ENCODE data around the gene ADAMTS2. TPM values are rescaled to one million over a fixed set of nuclear protein-coding genes. Genes with fewer than 3 reads are reported as not detected.

Gene ADAMTS2
- total and polyA plus RNA-seq, 4 donors, result 12.5 to 27.1 (median 19.7) TPM

DNA sequence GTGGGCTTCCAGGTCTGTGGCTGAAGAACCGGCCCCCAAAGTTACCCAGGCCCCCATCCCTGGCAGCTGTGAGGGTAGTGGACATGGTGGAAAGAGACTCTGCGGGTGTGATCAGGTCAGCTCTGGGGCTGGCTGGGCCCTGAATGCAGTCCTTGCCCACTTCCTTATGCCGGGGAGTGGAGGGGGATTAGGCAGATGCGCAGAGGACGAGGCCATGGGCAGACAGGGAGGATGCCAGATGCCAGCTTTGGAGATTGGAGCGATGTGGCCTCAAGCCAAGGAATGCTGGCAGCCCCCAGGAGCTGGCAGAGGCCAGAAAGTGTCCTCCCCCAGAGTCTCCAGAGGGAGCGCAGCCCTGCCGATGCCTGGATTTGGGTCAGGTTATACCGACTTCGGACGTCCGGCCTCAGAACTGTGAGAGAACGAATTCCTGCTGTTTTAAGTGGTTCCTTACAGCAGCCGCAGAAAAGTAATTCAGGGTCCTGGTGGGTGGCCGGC is 69.8 kb downstream of the ADAMTS2 start:
- Histone ChIP-seq H3K4me3 (ENCODE audit: low read depth, low read length) (no peak overlapping the region), H3K36me3 (ENCODE audit: control insufficient read depth, insufficient read depth, low read length) (peaks cover 14% of the 10 kb centered on the region), H3K4me1 (ENCODE audit: control insufficient read depth, insufficient read depth, low read length) (peaks cover 40% of the 10 kb centered on the region), H3K27me3 (ENCODE audit: control insufficient read depth, insufficient read depth, low read length) (no peaks in the 10 kb centered on the region), H3K27ac (ENCODE audit: low read depth, low read length) (no peak overlapping the region), H3K9me3 (ENCODE audit: control insufficient read depth, insufficient read depth, low read length) (no peaks in the 10 kb centered on the region)
- WGBS (ENCODE audit: insufficient coverage), result 81% methylated on average over 15 of the region's 15 CpGs
- DNase-seq (ENCODE audit: low read depth in 4 of 6, low spot score in 6 of 6), result no peak

DNA sequence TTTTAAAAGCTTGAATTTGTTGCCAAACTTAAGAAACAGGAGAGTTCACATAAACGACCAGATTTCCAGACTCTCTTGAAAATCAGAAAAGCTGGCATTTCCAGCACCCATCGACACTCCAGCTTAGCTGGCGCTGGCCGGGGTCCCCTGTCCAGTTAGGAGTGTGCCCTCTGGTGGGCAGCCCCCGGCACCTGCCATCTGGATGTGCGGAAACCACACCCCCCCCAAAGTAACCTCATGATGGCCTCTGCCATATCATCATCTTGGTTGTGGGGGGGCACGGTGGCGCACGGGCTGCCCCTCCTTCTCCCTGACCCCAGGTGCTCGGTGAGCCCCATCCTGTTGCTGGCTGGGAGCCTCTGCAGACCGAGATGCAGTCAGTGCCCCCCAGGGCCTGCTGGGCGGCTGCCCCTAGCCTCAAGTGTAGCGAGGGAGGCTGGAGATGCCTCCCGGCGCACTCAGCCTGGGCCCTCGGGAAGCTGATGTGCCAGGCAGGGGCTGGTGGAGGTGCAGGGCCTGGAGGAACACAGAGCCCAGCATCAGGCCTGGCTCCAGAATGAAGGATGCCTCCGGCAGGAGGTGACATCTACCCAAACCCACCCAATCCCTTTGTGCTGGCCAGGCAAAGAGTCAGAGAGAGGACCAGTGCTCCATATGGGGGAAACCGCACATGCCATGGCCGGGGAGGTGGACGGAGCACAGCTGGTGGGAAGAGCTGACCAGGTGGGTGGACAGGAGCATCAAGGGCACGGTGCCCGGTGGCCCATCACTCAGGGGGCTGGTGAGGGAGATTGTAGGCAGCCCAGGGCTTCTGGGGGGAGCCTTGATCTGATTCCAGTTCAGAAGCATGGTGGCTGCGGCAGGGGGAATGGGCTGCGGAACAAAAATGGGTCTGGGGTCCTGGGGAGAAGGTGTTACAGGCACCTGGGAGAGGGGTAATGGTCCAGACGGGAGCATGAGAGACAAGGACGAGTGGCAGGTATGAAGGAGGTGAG is 70.6 kb downstream of the ADAMTS2 start:
- Histone ChIP-seq H3K4me1 (ENCODE audit: control insufficient read depth, insufficient read depth, low read length) (peaks cover 48% of the 10 kb centered on the region), H3K4me3 (ENCODE audit: low read depth, low read length) (no peak overlapping the region), H3K36me3 (ENCODE audit: control insufficient read depth, insufficient read depth, low read length) (peaks cover 14% of the 10 kb centered on the region), H3K27ac (ENCODE audit: low read depth, low read length) (no peak overlapping the region), H3K27me3 (ENCODE audit: control insufficient read depth, insufficient read depth, low read length) (no peaks in the 10 kb centered on the region), H3K9me3 (ENCODE audit: control insufficient read depth, insufficient read depth, low read length) (no peaks in the 10 kb centered on the region)
- 88% methylated on average over 24 of the region's 26 CpGs for WGBS (ENCODE audit: insufficient coverage)
- no peak for DNase-seq (ENCODE audit: low read depth in 4 of 6, low spot score in 6 of 6)

DNA sequence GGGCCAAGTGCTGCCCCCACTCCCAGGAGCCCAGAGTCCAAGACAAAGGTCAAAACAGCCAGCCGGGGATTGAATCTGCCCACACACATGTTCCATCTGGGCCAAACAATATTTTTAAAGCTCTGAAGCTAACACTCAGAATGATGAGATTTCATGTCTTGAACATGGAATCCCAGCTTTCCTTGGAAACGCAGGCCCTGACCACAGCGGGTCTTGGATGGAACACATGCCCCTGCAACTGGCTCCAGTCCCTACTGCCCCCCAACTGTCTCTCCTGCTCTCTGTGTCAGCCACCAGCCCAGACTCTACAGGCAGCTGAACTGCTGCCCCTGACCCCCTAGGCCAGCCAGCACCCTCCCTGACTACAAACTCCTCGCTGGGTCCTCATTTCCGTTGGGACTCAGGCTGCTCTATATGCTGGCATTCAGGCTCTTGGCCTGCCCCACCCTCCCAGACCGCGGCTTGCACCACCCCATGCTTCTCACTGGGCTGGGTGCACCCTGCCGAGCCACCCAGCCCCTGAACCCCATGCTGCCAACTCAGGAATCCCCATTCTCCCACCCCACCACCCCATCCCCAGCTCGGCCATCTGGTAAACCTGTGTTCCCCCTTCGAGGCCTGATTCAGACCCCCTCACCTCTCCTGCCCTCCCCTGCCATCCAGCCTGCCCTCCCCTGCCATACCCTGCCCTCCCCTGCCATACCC is 71.7 kb downstream of the ADAMTS2 start:
- WGBS (ENCODE audit: insufficient coverage), result 82% methylated on average over 10 of the region's 10 CpGs
- H3K36me3 ChIP-seq (ENCODE audit: control insufficient read depth, insufficient read depth, low read length), result peaks cover 17% of the 10 kb centered on the region
- H3K4me1 ChIP-seq (ENCODE audit: control insufficient read depth, insufficient read depth, low read length), result peaks cover 50% of the 10 kb centered on the region
- no peaks in the 10 kb centered on the region for H3K9me3 ChIP-seq (ENCODE audit: control insufficient read depth, insufficient read depth, low read length)
- H3K27me3 ChIP-seq (ENCODE audit: control insufficient read depth, insufficient read depth, low read length), result no peaks in the 10 kb centered on the region
- DNase-seq (ENCODE audit: low read depth in 4 of 6, low spot score in 6 of 6), result no peak
- H3K4me3 ChIP-seq (ENCODE audit: low read depth, low read length), result no peak overlapping the region
- H3K27ac ChIP-seq (ENCODE audit: low read depth, low read length), result no peak overlapping the region

DNA sequence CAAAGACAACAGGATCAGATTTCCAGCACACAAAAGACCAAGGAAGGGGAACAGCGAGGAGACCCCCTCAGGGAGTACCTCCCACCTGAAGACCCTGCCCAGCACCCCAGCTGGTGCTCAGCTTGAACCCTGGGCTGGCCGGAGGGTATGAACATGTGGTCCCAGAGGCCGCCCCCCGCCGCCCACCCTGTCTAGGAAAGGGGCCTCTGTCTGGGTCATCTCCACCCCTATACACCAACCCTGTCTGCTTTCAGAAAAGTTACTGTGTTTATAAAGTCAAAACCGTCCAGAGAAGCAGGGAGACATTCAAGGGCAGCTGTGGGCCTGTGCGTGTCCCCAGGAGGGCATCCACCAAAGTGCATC is 72.2 kb downstream of the ADAMTS2 start:
- Histone ChIP-seq H3K4me1 (ENCODE audit: control insufficient read depth, insufficient read depth, low read length) (peaks cover 50% of the 10 kb centered on the region), H3K27me3 (ENCODE audit: control insufficient read depth, insufficient read depth, low read length) (no peaks in the 10 kb centered on the region), H3K4me3 (ENCODE audit: low read depth, low read length) (no peak overlapping the region), H3K36me3 (ENCODE audit: control insufficient read depth, insufficient read depth, low read length) (peaks cover 19% of the 10 kb centered on the region), H3K9me3 (ENCODE audit: control insufficient read depth, insufficient read depth, low read length) (no peaks in the 10 kb centered on the region), H3K27ac (ENCODE audit: low read depth, low read length) (no peak overlapping the region)
- DNase-seq (ENCODE audit: low read depth in 4 of 6, low spot score in 6 of 6), result no peak
- 59% methylated on average over 4 of the region's 7 CpGs for WGBS (ENCODE audit: insufficient coverage)

DNA sequence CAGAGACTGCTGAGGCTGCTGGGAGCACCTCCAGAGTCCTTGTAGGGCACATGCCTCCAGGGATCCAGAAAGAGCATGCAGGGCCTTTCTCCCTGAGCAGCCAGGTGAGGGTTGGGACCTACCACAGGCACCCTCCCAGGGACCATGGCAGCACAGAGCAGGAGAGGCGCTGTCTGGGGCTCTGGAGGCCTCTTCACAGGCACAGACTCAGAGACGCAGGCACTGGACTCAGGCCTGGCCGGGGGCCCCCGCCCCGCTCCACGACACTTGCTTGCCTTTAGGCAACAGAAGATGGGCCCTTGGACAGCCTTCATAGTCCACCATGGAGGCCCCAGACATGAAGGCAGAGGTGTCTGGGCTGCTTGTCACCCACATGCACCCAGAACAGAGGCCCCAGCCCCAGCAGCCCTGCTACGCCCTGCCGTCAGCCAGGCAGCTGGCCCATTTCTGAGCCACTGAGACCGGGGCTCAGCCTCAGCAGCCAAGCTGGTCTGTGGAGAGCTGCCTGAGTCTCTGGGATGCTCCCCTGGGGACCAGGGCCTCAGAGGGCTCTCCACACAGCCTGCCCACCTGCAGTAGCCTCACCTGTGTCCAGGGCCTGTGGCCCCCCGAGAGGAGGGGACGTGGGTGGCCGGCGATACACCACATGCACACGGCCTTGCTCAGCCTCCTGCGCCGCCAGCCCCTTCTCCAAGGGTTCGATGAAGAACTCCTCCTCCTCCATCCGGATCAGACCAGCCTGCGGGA is 72.8 kb downstream of the ADAMTS2 start:
- H3K36me3 ChIP-seq (ENCODE audit: control insufficient read depth, insufficient read depth, low read length), result peaks cover 19% of the 10 kb centered on the region
- H3K27ac ChIP-seq (ENCODE audit: low read depth, low read length), result peak overlapping the region; percentile 50
- WGBS (ENCODE audit: insufficient coverage), result 84% methylated on average over 12 of the region's 19 CpGs
- no peak overlapping the region for H3K4me3 ChIP-seq (ENCODE audit: low read depth, low read length)
- H3K9me3 ChIP-seq (ENCODE audit: control insufficient read depth, insufficient read depth, low read length), result no peaks in the 10 kb centered on the region
- DNase-seq (ENCODE audit: low read depth in 4 of 6, low spot score in 6 of 6), result no peak
- peaks cover 55% of the 10 kb centered on the region for H3K4me1 ChIP-seq (ENCODE audit: control insufficient read depth, insufficient read depth, low read length)
- H3K27me3 ChIP-seq (ENCODE audit: control insufficient read depth, insufficient read depth, low read length), result no peaks in the 10 kb centered on the region

DNA sequence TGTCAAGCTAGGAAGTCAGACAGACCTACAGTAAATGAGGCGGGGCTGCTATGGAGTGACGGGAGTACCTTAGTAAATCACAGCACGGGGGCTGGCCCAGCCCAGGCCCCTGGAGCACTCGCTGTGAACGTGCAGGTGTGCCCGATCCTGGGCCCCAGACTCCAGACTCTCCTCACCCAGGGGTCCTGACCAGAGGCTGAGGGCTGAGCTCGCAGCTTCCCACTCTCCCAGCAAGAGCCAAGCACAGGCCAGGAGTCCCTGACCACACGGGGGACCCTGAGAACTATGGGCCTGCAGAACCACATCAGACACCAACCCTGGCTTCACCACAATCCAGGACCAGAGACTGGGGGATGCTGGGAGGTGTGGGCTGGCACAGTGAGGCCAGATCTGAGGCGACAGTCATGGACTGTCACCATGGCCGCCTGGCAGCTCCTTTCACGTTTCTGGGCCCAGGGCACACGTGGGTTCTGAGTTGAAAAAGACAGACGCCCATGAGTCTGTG is 73.4 kb downstream of the ADAMTS2 start:
- WGBS (ENCODE audit: insufficient coverage), result 84% methylated on average over 12 of the region's 13 CpGs
- H3K4me1 ChIP-seq (ENCODE audit: control insufficient read depth, insufficient read depth, low read length), result peaks cover 61% of the 10 kb centered on the region
- peak in 1 of 6 donors; percentile 0 for DNase-seq (ENCODE audit: low read depth in 4 of 6, low spot score in 6 of 6)
- peaks cover 24% of the 10 kb centered on the region for H3K36me3 ChIP-seq (ENCODE audit: control insufficient read depth, insufficient read depth, low read length)
- no peak overlapping the region for H3K4me3 ChIP-seq (ENCODE audit: low read depth, low read length)
- H3K9me3 ChIP-seq (ENCODE audit: control insufficient read depth, insufficient read depth, low read length), result no peaks in the 10 kb centered on the region
- no peaks in the 10 kb centered on the region for H3K27me3 ChIP-seq (ENCODE audit: control insufficient read depth, insufficient read depth, low read length)
- peak overlapping the region; percentile 50 for H3K27ac ChIP-seq (ENCODE audit: low read depth, low read length)

DNA sequence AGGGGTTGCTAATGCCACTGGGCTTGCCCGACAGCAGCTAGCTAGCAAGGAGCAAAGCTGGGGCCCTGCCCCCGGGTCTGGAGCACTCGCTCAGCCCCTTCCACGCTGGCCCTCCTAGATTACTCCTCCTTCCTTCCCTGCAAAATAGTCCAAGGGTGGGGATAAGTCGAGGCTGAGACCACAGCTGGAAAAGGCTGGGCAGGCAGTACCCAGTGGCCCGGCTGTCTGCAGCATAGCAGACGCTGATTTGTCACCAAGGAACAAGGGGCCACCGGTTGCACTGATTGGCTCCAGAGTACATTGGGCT is 73.9 kb downstream of the ADAMTS2 start:
- H3K27ac ChIP-seq (ENCODE audit: low read depth, low read length), result no peak overlapping the region
- peaks cover 24% of the 10 kb centered on the region for H3K36me3 ChIP-seq (ENCODE audit: control insufficient read depth, insufficient read depth, low read length)
- no peak overlapping the region for H3K4me3 ChIP-seq (ENCODE audit: low read depth, low read length)
- DNase-seq (ENCODE audit: low read depth in 4 of 6, low spot score in 6 of 6), result peak in 1 of 6 donors; percentile 2
- no peaks in the 10 kb centered on the region for H3K27me3 ChIP-seq (ENCODE audit: control insufficient read depth, insufficient read depth, low read length)
- H3K4me1 ChIP-seq (ENCODE audit: control insufficient read depth, insufficient read depth, low read length), result peaks cover 66% of the 10 kb centered on the region
- no peaks in the 10 kb centered on the region for H3K9me3 ChIP-seq (ENCODE audit: control insufficient read depth, insufficient read depth, low read length)
- 80% methylated on average over 8 of the region's 8 CpGs for WGBS (ENCODE audit: insufficient coverage)

DNA sequence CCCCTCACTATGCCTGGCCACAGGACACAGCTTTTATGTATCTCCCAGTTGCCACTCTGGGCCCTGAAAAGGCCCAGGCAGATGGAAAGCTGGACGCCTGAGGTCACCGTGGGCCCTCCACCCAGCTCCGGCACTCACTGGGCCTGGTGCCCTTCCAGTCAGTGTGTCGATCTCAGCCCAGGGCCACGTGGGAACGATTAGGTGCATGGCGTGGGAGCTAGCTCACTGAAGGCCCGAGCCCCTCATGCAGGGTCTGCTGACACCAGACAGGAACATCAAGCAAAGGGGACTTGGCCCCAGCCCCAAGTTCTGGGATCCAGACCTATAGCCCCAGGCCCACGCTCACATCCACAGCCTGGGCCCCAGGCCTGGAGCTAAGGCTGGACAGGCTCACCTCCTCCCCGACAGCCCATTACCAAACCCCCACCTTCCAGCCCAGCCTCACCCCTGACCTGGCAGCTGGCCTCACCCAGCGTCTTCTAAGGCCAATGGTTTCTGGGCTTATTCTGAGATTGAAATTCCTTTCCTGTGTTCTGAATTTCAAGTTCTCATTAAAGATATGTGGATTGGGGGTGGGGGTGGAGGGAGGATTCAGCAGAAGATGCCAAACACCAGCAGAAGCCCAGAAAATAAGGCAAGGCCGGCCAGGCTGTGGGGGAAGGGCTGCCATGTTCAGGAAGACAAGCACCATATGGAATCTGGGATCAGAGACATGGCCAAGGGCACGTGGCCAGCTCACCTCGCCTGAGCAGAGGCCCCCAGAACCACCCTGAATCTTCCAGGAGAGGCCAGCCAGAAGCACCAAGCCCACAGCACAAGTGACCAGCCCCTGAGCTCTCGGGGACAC is 74.5 kb downstream of the ADAMTS2 start:
- H3K9me3 ChIP-seq (ENCODE audit: control insufficient read depth, insufficient read depth, low read length), result no peaks in the 10 kb centered on the region
- H3K36me3 ChIP-seq (ENCODE audit: control insufficient read depth, insufficient read depth, low read length), result peaks cover 24% of the 10 kb centered on the region
- peak in 1 of 6 donors; percentile 59 for DNase-seq (ENCODE audit: low read depth in 4 of 6, low spot score in 6 of 6)
- no peak overlapping the region for H3K4me3 ChIP-seq (ENCODE audit: low read depth, low read length)
- WGBS (ENCODE audit: insufficient coverage), result 81% methylated on average over 14 of the region's 15 CpGs
- peak overlapping the region; percentile 42 for H3K27ac ChIP-seq (ENCODE audit: low read depth, low read length)
- no peaks in the 10 kb centered on the region for H3K27me3 ChIP-seq (ENCODE audit: control insufficient read depth, insufficient read depth, low read length)
- peaks cover 68% of the 10 kb centered on the region for H3K4me1 ChIP-seq (ENCODE audit: control insufficient read depth, insufficient read depth, low read length)

Data from spinal cord (tissue), 10 donors.